GM19351 (cell line): ENCODE measurements around the gene EHHADH.

Source experiments
- ATAC-seq: cut with Tn5 transposase; IDR thresholded peaks from one replicate; pipeline ENCODE4 v1.9.1; 2021; ENCODE audit warnings: mild to moderate bottlenecking, moderate library complexity; ENCODE audit not compliant: unreplicated experiment

EHHADH gene

GRCh38 chr3:185199671-185200070 lies 54.2 kb downstream of the EHHADH start:
- ATAC-seq, result no peak

- ATAC-seq, result no peak
Observed at GRCh38 chr3:185199206-185199605, 54.6 kb downstream of the EHHADH start.

GRCh38 chr3:185197068-185197467 lies 56.8 kb downstream of the EHHADH start:
- no peak for ATAC-seq

- ATAC-seq, result no peak
Observed at GRCh38 chr3:185195652-185196051, 58.2 kb downstream of the EHHADH start.

- ATAC-seq, result no peak
Observed at GRCh38 chr3:185188816-185189215, 65.0 kb downstream of the EHHADH start.

- ATAC-seq, result no peak
Observed at GRCh38 chr3:185187391-185187790, 66.5 kb downstream of the EHHADH start.

- no peak for ATAC-seq
Observed at GRCh38 chr3:185176750-185177359, 77.0 kb downstream of the EHHADH start.

GRCh38 chr3:185175370-185175987 lies 78.4 kb downstream of the EHHADH start:
- peak; percentile 82 for ATAC-seq

GRCh38 chr3:185172086-185173049 lies 81.5 kb downstream of the EHHADH start:
- ATAC-seq, result no peak

GRCh38 chr3:185164428-185165217 lies 89.2 kb downstream of the EHHADH start:
- no peak for ATAC-seq

GRCh38 chr3:185162634-185163033 lies 91.2 kb downstream of the EHHADH start:
- ATAC-seq, result no peak

- ATAC-seq, result no peak
Observed at GRCh38 chr3:185161761-185162160, 92.1 kb downstream of the EHHADH start.

- no peak for ATAC-seq
Observed at GRCh38 chr3:185157347-185157746, 96.5 kb downstream of the EHHADH start.

GRCh38 chr3:185155678-185156077 lies 98.2 kb downstream of the EHHADH start:
- ATAC-seq, result no peak

- no peak for ATAC-seq
Observed at GRCh38 chr3:185153861-185154629, 99.8 kb downstream of the EHHADH start.

- ATAC-seq, result no peak
Observed at GRCh38 chr3:185153171-185153771, 100.6 kb downstream of the EHHADH start.

- peak; percentile 58 for ATAC-seq
Observed at GRCh38 chr3:185152410-185153170, 101.3 kb downstream of the EHHADH start, which contains the start of gene C3orf70. Gene C3orf70 (minus strand): TSS chr3:185153060. CDS start chr3:185152823, 237 bp downstream.

GRCh38 chr3:185151964-185152409 lies 101.9 kb downstream of the EHHADH start:
- no peak for ATAC-seq
